ENCODE data around the gene PRKCZ.

Gene PRKCZ

DNA sequence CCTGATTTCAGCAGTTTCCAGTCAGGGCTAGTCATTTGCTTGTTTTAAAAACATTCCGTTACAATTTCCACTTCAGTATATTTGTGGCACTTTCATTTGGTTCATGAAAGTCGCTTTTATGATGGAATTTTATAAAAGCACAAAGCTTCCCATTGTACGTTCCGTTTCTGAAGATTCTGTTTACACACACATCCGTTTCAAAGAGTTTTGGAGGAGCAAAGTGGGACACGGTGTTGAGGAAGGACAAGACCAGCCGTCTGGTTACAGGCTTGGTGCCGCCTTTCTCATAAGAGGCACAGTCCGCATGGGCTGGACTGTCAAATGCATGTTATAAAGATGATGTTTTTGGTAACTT, 84.0 kb downstream of the PRKCZ start:
- peak overlapping the region; percentile 78 for H3K27ac ChIP-seq (ENCODE audit: poor library complexity, severe bottlenecking)
- TF ChIP-seq, protein P1, sequence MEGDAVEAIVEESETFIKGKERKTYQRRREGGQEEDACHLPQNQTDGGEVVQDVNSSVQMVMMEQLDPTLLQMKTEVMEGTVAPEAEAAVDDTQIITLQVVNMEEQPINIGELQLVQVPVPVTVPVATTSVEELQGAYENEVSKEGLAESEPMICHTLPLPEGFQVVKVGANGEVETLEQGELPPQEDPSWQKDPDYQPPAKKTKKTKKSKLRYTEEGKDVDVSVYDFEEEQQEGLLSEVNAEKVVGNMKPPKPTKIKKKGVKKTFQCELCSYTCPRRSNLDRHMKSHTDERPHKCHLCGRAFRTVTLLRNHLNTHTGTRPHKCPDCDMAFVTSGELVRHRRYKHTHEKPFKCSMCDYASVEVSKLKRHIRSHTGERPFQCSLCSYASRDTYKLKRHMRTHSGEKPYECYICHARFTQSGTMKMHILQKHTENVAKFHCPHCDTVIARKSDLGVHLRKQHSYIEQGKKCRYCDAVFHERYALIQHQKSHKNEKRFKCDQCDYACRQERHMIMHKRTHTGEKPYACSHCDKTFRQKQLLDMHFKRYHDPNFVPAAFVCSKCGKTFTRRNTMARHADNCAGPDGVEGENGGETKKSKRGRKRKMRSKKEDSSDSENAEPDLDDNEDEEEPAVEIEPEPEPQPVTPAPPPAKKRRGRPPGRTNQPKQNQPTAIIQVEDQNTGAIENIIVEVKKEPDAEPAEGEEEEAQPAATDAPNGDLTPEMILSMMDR (IDR thresholded peaks at IDR 0.05; ENCODE audit: poor library complexity, severe bottlenecking) = no peak
- DNase-seq (ENCODE audit: low spot score) = no peak

DNA sequence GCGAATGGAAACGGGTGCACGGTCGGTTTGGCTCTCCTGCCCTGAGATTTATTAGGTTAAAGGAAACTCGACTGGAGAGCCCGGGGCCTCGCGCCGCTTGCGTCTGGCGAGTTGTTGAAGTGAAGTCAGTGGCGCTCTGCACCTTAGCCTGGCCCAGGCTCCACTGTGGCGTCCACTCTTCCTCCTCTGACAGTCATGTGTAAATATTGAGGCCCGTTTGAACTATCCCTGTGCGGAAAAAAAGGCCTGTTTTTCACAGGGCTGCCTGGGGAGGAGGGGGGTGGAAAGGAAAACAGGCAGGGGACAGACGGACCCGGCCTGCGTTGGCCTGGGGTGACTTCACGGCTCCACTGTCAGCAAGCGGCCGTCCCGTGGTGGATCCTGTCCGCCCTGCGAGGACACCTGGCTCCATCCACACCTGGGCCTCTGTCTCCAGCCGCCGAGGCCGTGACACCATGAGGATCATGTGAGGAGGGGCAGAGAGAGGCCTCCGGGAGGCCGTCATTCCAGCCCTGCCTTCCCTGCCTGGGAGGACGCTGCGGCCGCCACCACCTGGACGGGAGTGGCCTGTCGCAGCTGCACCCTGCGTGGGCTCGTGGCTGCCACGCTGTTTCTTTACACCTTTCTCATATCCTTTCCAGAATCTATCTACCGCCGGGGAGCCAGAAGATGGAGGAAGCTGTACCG, 84.6 kb downstream of the PRKCZ start:
- peak overlapping the region; percentile 78 for H3K27ac ChIP-seq (ENCODE audit: poor library complexity, severe bottlenecking)
- TF ChIP-seq, protein P1 (IDR thresholded peaks at IDR 0.05; ENCODE audit: poor library complexity, severe bottlenecking) = no peak
- DNase-seq (ENCODE audit: low spot score) (peak; percentile 61), ATAC-seq (ENCODE audit: low read depth) (no peak)
- H3K36me3 ChIP-seq (ENCODE audit: low read depth) = no peaks in the 10 kb centered on the region
- H3K27me3 ChIP-seq (ENCODE audit: insufficient read depth, poor library complexity, severe bottlenecking) = no peaks in the 10 kb centered on the region
- H3K4me1 ChIP-seq (ENCODE audit: insufficient read depth, poor library complexity, severe bottlenecking) = peaks cover 21% of the 10 kb centered on the region
- H3K9me3 ChIP-seq (ENCODE audit: severe bottlenecking) = no peaks in the 10 kb centered on the region
- no peak overlapping the region for H3K4me3 ChIP-seq (ENCODE audit: severe bottlenecking)

More for the DNA sequence above, 84.0 kb downstream of the PRKCZ start:
- Histone ChIP-seq H3K4me3 (ENCODE audit: severe bottlenecking) (no peak overlapping the region), H3K27me3 (ENCODE audit: insufficient read depth, poor library complexity, severe bottlenecking) (no peaks in the 10 kb centered on the region), H3K4me1 (ENCODE audit: insufficient read depth, poor library complexity, severe bottlenecking) (peaks cover 21% of the 10 kb centered on the region), H3K36me3 (ENCODE audit: low read depth) (no peaks in the 10 kb centered on the region), H3K9me3 (ENCODE audit: severe bottlenecking) (no peaks in the 10 kb centered on the region)
- no peak for ATAC-seq (ENCODE audit: low read depth)

DNA sequence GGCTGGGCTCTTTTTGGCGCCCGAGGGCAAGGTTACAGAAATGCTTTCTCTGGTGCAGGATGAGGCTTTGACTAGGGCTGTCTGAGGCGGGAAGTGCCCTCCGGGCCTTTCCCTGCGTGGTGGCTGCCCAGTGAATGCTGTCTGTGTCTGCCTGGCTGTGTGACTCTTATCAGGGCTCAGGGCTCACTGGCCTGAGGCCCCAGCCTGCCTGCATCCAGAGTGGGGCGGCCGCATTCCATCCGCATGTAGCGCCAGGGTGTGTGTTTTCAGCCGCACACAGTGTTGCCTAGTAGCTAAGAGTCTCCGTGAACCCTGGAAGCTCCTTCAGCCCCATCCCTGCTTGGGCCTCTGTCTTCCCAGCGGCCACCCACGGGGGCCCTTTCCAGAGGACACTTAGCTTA, 85.2 kb downstream of the PRKCZ start:
- Histone ChIP-seq H3K36me3 (ENCODE audit: low read depth) (no peaks in the 10 kb centered on the region), H3K27me3 (ENCODE audit: insufficient read depth, poor library complexity, severe bottlenecking) (no peaks in the 10 kb centered on the region), H3K4me3 (ENCODE audit: severe bottlenecking) (no peak overlapping the region), H3K4me1 (ENCODE audit: insufficient read depth, poor library complexity, severe bottlenecking) (peaks cover 24% of the 10 kb centered on the region), H3K27ac (ENCODE audit: poor library complexity, severe bottlenecking) (peak overlapping the region; percentile 78), H3K9me3 (ENCODE audit: severe bottlenecking) (no peaks in the 10 kb centered on the region)
- DNase-seq (ENCODE audit: low spot score) (peak; percentile 79), ATAC-seq (ENCODE audit: low read depth) (peak; percentile 58)
- TF ChIP-seq, protein P1 (IDR thresholded peaks at IDR 0.05; ENCODE audit: poor library complexity, severe bottlenecking) = no peak

DNA sequence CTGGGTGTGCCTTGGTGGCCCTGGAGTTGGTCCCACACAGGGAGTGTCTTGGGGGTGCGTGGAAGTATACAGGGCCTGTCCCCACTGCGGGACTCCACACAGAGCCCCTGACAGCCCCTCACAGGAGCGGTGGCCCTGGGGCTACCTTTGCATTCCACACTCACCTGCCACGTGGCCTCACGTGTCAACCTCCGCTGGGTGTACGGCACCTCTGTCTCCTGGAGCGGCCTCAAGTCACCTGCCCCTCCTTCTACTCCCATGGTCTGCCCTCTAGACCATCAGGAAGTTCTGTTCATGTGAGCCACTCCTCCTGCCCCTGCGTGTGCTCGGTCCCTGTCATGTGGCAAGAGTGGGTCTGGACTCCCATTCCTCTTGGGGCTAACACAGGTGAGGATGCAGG, 85.7 kb downstream of the PRKCZ start:
- H3K27ac ChIP-seq (ENCODE audit: poor library complexity, severe bottlenecking) = peak overlapping the region; percentile 78
- ATAC-seq (ENCODE audit: low read depth) (no peak), DNase-seq (ENCODE audit: low spot score) (peak; percentile 38)
- H3K9me3 ChIP-seq (ENCODE audit: severe bottlenecking) = no peaks in the 10 kb centered on the region
- no peak overlapping the region for H3K4me3 ChIP-seq (ENCODE audit: severe bottlenecking)
- TF ChIP-seq, protein P1 (IDR thresholded peaks at IDR 0.05; ENCODE audit: poor library complexity, severe bottlenecking) = no peak
- peaks cover 24% of the 10 kb centered on the region for H3K4me1 ChIP-seq (ENCODE audit: insufficient read depth, poor library complexity, severe bottlenecking)
- no peaks in the 10 kb centered on the region for H3K36me3 ChIP-seq (ENCODE audit: low read depth)
- H3K27me3 ChIP-seq (ENCODE audit: insufficient read depth, poor library complexity, severe bottlenecking) = no peaks in the 10 kb centered on the region
